ENCODE results near the gene ARHGAP10. TPM values are rescaled to one million over a fixed set of nuclear protein-coding genes. Genes with fewer than 3 reads are reported as not detected.

The ARHGAP10 gene
- total RNA-seq, 1 donor from 2014 or later, result 4.6 TPM

DNA sequence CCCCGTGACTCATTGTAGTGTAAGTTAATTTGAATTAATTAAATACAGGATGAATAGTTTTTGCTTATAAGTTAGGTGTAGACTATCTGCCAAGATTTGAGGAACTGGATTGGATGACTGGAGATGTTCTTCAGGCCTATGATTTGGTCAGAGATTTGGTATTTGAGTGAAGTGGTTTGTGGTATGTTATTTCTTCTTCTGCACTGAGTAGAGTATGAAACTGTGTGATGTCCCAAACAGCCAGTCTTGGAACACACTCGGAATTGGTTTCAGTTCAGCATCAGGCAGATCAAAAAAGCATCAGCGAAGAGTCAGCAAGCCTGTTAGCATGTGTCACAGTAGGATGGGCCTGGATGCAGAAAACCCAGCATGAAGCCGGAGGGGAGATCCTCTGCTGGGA is 294.1 kb downstream of the ARHGAP10 start:
- TF ChIP-seq, protein P1, sequence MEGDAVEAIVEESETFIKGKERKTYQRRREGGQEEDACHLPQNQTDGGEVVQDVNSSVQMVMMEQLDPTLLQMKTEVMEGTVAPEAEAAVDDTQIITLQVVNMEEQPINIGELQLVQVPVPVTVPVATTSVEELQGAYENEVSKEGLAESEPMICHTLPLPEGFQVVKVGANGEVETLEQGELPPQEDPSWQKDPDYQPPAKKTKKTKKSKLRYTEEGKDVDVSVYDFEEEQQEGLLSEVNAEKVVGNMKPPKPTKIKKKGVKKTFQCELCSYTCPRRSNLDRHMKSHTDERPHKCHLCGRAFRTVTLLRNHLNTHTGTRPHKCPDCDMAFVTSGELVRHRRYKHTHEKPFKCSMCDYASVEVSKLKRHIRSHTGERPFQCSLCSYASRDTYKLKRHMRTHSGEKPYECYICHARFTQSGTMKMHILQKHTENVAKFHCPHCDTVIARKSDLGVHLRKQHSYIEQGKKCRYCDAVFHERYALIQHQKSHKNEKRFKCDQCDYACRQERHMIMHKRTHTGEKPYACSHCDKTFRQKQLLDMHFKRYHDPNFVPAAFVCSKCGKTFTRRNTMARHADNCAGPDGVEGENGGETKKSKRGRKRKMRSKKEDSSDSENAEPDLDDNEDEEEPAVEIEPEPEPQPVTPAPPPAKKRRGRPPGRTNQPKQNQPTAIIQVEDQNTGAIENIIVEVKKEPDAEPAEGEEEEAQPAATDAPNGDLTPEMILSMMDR (IDR thresholded peaks at IDR 0.05; ENCODE audit: unreplicated experiment), result no peak
- Mint-ChIP-seq H3K27ac (ENCODE audit: unreplicated experiment) (no peak overlapping the region), H3K27me3 (ENCODE audit: unreplicated experiment) (peaks cover 2% of the 10 kb centered on the region), H3K4me3 (ENCODE audit: unreplicated experiment) (no peak overlapping the region), H3K36me3 (ENCODE audit: low read depth, unreplicated experiment) (no peaks in the 10 kb centered on the region), H3K9me3 (ENCODE audit: unreplicated experiment) (no peaks in the 10 kb centered on the region), H3K4me1 (ENCODE audit: unreplicated experiment) (no peaks in the 10 kb centered on the region)
- DNase-seq (ENCODE audit: low spot score), result no peak

DNA sequence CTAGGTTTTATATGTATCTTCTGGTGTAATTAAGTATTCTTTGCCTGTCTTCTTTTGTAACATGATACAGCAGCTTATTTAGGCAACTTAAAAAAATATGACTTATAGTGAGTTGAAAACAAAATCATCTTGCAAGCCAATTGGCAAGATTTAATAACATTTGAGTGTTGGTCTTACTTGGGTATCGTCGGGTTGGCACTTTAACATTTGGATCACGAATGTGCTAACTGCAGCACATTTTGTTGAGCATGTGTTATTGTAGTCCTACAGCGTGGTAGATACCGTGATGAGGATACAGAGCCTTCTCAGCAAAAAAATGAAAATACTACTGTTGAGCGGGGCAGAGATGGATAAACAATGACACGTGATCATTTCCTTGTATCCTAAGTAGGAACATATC is 295.3 kb downstream of the ARHGAP10 start:
- TF ChIP-seq, protein P1 (IDR thresholded peaks at IDR 0.05; ENCODE audit: unreplicated experiment), result no peak
- peaks cover 2% of the 10 kb centered on the region for H3K27me3 Mint-ChIP-seq (ENCODE audit: unreplicated experiment)
- H3K4me1 Mint-ChIP-seq (ENCODE audit: unreplicated experiment), result no peaks in the 10 kb centered on the region
- no peaks in the 10 kb centered on the region for H3K9me3 Mint-ChIP-seq (ENCODE audit: unreplicated experiment)
- no peaks in the 10 kb centered on the region for H3K36me3 Mint-ChIP-seq (ENCODE audit: low read depth, unreplicated experiment)
- no peak overlapping the region for H3K4me3 Mint-ChIP-seq (ENCODE audit: unreplicated experiment)
- no peak overlapping the region for H3K27ac Mint-ChIP-seq (ENCODE audit: unreplicated experiment)
- DNase-seq (ENCODE audit: low spot score), result no peak

DNA sequence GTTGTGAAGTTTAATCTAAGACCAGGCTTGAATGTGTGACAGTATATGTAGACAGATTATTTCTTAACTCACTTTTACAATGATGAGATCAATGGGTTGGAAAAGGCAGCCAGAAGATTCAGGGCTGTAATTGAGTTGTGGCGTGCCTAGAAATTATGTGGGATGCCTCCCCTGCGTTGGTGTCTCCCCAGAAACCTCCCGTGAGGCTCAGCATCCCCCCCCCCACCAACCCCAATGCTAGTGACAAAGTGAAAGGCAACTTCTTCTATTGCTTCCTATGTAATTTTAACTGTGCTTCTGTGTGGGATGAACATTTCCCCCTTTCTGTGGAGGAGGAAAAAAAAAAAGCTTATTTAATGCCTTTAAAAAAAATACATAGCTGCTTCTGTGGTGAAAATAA is 297.9 kb downstream of the ARHGAP10 start:
- no peak overlapping the region for H3K27ac Mint-ChIP-seq (ENCODE audit: unreplicated experiment)
- H3K9me3 Mint-ChIP-seq (ENCODE audit: unreplicated experiment), result no peaks in the 10 kb centered on the region
- H3K27me3 Mint-ChIP-seq (ENCODE audit: unreplicated experiment), result peaks cover 2% of the 10 kb centered on the region
- H3K4me1 Mint-ChIP-seq (ENCODE audit: unreplicated experiment), result no peaks in the 10 kb centered on the region
- TF ChIP-seq, protein P1 (IDR thresholded peaks at IDR 0.05; ENCODE audit: unreplicated experiment), result no peak
- H3K4me3 Mint-ChIP-seq (ENCODE audit: unreplicated experiment), result no peak overlapping the region
- no peaks in the 10 kb centered on the region for H3K36me3 Mint-ChIP-seq (ENCODE audit: low read depth, unreplicated experiment)
- DNase-seq (ENCODE audit: low spot score), result no peak

DNA sequence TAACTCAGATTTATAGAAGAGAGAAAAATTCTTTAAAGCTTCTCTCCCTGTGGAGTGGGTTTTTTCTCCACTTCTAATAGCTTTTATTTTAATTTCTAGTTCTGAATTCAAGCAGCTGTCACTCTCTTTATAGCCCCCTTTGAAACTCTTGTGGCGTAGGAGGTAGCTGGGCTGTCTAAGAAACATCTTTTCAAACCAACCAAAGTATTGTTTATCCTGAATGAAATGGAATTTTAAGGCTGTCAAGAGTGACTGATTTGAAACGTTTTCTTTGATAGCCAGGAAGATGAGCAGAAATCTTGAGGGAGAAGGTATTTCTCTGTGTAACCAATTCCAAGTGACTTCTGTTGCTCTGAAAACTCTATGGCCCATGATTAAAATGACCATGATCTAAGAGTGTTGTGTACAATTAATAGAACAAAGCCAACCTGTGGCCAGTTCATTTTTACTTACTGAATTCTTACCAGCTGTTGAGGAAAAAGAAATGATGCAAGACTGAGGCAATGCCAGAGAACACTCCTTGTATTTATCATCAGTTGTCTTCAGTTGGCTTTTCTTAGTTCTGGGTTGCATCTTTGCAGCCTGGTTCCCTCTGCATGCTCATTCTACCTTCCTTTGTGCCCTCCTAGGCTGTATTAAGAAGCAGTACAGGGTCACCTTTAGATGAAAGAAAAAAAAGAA is 298.4 kb downstream of the ARHGAP10 start:
- peaks cover 2% of the 10 kb centered on the region for H3K27me3 Mint-ChIP-seq (ENCODE audit: unreplicated experiment)
- no peaks in the 10 kb centered on the region for H3K9me3 Mint-ChIP-seq (ENCODE audit: unreplicated experiment)
- H3K36me3 Mint-ChIP-seq (ENCODE audit: low read depth, unreplicated experiment), result no peaks in the 10 kb centered on the region
- no peak overlapping the region for H3K27ac Mint-ChIP-seq (ENCODE audit: unreplicated experiment)
- no peak overlapping the region for H3K4me3 Mint-ChIP-seq (ENCODE audit: unreplicated experiment)
- TF ChIP-seq, protein P1 (IDR thresholded peaks at IDR 0.05; ENCODE audit: unreplicated experiment), result no peak
- DNase-seq (ENCODE audit: low spot score), result no peak
- H3K4me1 Mint-ChIP-seq (ENCODE audit: unreplicated experiment), result no peaks in the 10 kb centered on the region

DNA sequence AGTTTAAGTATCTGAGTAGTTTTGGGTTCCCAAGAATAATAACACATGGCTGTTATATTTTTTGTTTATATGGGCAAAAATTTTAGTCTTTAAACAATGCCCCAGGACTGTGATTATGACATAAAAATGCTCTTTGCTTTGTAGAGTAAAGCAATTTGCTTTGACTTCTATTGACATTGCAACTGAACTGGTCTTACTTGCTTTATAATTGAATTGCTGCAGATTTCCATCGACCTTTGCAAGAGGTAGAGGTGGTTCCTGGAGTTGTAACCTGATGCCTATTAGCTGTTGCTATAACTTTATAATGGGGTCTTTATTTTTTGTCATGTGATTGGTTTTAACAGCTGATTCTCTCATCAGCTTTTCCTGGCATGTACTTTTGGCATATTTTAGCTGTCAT is 302.9 kb downstream of the ARHGAP10 start:
- Mint-ChIP-seq H3K27ac (ENCODE audit: unreplicated experiment) (no peak overlapping the region), H3K4me1 (ENCODE audit: unreplicated experiment) (no peaks in the 10 kb centered on the region), H3K9me3 (ENCODE audit: unreplicated experiment) (no peaks in the 10 kb centered on the region), H3K4me3 (ENCODE audit: unreplicated experiment) (no peak overlapping the region), H3K36me3 (ENCODE audit: low read depth, unreplicated experiment) (no peaks in the 10 kb centered on the region), H3K27me3 (ENCODE audit: unreplicated experiment) (no peaks in the 10 kb centered on the region)
- no peak for DNase-seq (ENCODE audit: low spot score)
- TF ChIP-seq, protein P1 (IDR thresholded peaks at IDR 0.05; ENCODE audit: unreplicated experiment), result no peak

Data from endothelial cell (in vitro differentiated cells).